ENCODE results near the gene STK32C.

- no peak for TF ChIP-seq CTCF (IDR thresholded peaks at IDR 0.05)
- TF ChIP-seq EZH2 (IDR thresholded peaks at IDR 0.05; ENCODE audit: borderline replicate concordance, insufficient read depth, low read depth, low read length, poor library complexity, severe bottlenecking): no peak
Measured at GRCh38 chr10:132324186-132324585, 16.4 kb upstream of the STK32C start.

Data from B cell (primary cell).